HG03196 (cell line): ENCODE measurements around the gene RGS10.
"Not testable (repeated sequence)": the region's sequence is repeated elsewhere in the genome, so short reads cannot be mapped to it uniquely, and the experiment has no call there.

Experiments
- ATAC-seq: cut with Tn5 transposase; IDR thresholded peaks from one replicate; pipeline ENCODE4 v1.9.1; 2021; ENCODE audit not compliant: unreplicated experiment

The RGS10 gene, protein sequence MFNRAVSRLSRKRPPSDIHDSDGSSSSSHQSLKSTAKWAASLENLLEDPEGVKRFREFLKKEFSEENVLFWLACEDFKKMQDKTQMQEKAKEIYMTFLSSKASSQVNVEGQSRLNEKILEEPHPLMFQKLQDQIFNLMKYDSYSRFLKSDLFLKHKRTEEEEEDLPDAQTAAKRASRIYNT

DNA sequence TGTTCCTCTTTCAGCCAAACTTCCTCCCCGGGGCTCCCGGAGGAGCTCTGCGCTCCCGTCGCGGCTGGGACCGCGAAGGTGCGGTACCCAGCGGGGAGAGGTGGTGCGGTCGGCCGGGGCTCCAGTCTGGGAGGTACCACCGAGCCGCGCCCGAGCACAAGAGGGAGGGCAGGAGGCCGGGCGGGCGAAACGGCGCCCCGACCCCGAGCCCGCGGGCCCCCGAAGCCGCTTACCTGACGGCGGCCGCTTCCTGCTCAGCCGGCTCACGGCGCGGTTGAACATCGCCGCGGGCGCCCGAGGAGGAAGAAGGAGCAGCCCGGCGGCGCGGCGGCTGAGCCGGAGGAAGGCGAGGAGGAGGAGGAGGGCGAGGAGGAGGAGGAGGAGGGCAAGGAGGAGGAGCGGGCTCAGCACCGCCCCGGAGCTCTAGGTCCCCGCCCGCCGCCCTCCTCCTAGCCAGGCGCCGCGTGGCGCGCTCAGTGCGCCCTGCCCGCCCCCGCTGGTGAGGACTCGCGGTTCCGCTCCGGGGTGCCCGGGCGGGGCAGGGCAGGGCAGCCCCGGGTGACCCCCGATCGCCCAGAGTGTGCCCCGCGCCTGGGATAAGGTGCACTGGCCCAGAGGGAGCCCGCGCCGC is at the start of gene RGS10:
Gene RGS10 (minus strand): TSS at position 363 of the 631 bp plus-strand sequence. CDS start 81 bp downstream, at position 282.
- ATAC-seq, result peak; percentile 60

DNA sequence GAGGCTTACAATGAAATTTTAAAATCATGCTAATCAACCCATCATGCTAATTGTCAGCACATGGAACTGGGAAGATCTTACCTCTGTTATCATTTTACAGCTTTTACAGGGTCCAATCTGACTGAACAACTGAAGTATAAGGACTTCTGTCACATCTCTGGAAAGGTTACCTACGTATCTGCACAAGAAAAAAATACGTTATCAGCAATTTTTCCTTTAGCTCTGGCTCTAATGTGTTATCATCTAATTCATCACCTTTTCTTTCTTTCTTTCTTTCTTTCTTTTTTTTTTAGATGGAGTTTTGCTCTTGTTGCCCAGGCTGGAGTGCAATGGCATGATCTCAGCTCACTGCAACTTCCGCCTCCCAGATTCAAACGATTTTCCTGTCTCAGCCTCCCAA is 45.6 kb upstream of the RGS10 start:
- ATAC-seq, result no peak

DNA sequence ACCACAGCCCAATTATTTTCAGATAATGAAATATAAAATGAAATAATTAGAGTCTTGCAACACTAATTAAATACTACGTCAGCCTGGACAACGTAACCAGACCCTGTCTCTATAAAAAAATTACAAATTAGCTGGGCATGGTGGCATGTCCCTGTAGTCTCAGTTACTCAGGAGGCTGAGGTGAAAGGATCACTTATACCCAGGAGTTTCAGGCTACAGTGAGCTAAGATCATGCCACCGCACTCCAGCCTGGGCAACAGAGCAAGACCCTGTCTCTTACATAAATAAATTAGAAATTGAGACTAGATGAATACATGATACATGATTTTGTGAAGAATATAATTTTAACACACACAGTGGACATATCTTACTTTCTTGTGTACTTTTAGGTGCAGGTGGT is 35.8 kb upstream of the RGS10 start:
- ATAC-seq, result no peak

DNA sequence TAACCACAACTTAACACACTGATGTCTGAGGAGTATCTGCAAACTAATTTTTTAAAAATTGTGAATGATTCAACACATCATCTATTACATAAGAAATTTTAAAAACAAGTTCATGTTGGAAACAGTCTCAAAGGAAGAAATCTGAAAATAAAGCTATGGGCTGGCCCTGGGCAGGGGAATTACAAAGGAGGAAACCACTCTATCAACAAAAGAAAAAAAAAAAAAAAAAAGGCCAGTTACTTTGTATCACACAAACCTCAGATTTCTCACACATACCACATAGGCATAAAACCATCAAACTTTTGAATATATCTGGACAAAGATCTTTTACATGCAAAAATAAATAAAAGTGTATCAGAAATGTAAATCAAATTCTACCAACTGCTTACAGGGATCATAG is 33.5 kb upstream of the RGS10 start:
- no peak for ATAC-seq

DNA sequence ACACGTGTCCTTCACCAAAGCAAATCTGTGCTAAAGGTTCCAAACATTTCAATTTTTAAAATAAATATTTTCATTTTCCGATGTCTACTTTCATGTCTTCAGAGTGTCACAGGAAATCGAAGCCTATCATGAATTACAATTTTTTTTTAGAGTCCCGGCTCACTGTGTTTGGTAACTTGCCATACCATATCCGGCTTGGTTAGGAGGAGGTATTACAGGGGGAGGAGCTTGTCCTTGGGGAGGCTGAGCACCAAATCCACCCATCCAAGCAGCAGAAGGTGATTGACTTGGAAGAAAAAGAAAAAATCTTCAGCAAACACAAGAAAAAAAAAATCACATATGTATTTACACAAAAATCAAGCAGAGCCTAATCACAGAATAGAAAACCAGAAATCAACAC is 33.0 kb upstream of the RGS10 start:
- no peak for ATAC-seq

DNA sequence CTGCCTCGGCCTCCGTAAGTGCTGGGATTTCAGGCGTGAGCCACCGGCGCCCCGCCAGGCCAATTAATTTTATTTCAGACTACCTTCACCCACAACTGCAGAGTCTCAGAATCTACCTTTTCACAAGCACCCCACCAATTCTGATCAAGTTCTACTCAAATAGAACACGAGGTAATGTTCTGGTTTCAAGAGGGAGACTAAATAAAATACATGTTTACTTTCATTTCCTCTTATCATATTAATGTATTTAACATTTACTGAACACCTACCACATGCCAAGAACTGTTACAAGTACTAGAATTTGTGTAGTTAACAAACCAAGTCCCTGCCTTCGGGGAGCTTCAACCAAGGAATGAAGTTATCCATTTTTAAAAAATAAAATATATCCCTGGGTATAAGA is 25.5 kb upstream of the RGS10 start:
- no peak for ATAC-seq

DNA sequence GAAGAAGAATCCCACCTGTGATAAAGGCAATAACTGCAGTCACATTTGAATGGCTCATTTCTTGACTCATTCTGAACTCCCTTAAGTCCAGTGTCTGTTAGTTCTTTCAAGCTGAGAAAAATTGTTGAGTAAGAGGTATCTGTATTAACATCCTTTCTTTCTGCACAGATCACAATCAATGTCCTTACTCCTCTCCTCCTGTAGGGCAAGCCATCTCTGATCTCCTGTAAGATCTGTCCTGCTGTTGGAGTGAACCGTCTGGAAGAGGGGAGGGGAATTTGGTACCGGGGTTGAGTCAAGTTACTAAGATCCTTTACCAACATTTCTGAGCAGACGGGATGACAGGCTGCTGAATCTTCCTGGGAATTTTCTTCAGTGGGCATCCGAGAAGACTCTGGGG is 19.6 kb upstream of the RGS10 start:
- ATAC-seq, result no peak

DNA sequence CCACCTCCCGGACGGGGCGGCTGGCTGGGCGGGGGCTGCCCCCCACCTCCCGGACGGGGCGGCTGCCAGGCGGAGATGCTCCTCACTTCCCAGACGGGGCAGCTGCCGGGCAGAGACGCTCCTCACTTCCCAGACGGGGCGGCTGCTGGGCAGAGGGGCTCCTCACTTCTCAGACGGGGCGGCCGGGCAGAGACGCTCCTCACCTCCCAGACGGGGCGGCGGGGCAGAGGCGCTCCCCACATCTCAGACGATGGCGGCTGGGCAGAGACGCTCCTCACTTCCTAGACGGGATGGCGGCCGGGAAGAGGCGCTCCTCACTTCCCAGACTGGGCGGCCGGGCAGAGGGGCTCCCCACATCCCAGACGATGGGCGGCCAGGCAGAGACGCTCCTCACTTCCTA is 17.0 kb upstream of the RGS10 start:
- ATAC-seq, result not testable (repeated sequence)

DNA sequence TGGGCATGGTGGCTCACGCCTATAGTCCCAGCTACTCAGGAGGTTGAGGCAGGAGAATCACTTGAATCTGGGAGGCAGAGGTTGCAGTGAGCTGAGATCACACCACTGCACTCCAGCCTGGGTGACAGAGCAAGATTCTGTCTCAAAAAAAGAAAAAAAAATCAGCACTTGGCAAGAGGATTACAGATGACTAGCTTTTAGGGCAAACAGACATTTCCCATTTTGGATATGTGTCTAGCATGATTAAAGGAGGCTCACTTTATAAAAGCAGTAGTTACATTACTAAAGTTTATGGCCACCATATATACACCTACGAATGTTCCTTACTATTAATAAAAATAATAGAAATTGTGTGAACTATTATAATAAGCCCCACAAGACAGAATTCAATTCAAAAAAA is 13.6 kb upstream of the RGS10 start:
- not testable (repeated sequence) for ATAC-seq

DNA sequence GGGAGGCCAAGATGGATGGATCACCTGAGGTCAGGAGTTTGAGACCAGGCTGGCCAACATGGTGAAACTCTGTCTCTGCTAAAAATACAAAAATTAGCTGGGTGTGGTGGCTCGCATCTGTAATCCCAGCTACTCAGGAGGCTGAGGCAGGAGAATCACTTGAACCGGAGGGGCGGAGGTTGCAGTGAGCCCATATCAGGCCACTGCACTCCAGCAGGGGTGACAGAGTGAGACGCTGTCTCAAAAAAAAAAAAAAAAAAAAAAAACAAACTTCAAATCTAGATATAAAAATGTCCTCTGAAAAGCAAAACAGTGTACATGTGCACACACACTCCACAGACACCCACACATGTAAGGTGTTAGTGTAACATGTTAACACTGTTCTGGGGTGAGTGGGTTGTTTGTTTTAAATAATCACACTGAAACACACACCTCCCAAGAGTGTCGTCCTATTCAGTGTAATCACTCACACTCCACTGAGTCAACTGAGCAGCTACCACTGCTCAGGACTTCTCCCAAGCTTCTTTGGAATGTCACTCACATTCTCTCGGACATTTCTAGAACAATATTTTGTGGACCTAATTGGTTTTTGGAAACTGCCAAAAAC is 12.8 kb upstream of the RGS10 start:
- no peak for ATAC-seq

DNA sequence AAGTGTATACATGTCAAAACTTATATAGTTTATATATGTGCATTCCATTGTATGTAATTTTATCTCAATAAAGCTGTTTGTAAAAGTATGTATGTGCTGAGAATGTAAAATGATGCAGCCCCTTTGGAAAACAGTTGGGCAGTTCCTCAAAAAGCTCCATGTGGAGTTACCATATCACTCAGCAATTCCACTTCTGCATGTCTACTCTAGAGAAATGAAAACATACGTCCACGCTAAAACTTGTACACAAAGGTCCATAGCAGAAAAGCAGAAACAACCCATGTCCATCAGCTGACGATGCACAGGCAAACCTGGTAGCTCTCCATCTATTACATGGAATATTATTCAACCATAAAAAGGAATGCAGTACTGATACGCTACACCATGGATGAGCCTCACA is 8.3 kb upstream of the RGS10 start:
- ATAC-seq, result no peak

DNA sequence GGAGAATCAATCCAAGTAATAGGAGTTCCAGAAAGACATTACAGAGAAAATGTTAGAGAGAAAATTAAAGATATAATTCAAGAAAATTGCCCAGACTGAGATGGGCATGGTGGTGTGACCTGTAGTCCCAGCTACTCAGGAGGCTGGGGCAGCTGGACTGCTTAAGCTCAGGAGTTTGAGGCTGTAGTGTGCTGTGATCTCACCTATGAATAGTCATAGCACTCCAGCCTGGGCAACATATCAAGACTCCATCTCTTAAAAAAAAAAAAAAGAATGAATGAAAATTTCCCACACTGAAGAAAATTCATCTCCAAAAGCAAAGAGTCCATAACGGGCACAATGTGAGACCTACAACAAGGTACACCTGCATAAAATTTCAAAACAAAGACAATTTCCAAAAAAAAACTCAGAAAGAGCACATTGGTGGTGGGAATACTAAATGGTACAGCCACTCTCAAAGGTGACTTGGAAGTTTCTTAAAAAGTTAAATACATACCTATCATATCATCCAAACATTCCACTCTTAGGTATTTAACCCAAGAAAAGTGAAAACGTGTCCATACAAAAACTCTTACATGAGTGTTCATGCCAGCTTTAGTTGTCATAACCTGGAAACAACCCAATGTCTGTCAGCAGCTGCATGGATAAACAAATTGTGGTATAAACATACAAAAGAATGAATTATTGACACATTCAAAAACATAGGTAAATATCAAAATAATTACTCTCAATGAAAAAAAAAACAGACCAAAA is 6.9 kb upstream of the RGS10 start:
- ATAC-seq, result no peak

DNA sequence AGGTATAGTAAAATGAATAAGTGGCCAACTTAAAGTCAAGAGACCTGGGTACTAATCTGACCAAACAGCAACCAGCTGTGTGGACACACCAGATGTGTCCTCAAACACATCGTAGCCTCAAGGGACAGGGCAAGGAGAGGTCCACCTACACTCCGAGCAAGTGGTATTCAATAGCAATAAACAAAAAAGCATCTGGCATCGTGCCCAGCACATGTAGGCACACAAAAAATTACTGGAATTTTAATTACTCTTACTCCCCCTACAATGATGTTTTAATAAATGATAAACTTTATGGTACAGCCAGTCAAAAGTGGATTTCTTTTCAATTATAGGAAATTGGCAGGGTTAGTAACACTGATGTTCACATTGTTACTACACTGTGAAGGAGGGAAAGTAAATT is 3.5 kb upstream of the RGS10 start:
- no peak for ATAC-seq

DNA sequence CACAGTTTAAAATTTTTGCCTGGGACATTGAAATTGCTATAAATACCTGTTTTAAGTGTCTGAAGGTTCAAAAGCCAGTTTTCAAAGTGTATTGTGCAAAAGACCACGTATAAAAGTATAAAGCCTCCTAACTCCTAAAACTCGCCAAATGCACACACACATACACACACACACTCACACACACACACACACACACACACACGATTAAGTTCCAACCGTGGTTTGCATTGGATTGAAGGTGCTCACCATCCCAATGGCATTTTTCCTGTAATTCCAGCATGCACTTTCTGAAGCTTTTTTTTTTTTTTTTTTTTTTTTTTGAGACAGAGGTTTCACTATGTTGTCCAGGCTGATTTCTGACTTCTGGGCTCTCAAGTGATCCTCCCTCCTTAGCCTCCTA is 2.8 kb upstream of the RGS10 start:
- ATAC-seq, result no peak

DNA sequence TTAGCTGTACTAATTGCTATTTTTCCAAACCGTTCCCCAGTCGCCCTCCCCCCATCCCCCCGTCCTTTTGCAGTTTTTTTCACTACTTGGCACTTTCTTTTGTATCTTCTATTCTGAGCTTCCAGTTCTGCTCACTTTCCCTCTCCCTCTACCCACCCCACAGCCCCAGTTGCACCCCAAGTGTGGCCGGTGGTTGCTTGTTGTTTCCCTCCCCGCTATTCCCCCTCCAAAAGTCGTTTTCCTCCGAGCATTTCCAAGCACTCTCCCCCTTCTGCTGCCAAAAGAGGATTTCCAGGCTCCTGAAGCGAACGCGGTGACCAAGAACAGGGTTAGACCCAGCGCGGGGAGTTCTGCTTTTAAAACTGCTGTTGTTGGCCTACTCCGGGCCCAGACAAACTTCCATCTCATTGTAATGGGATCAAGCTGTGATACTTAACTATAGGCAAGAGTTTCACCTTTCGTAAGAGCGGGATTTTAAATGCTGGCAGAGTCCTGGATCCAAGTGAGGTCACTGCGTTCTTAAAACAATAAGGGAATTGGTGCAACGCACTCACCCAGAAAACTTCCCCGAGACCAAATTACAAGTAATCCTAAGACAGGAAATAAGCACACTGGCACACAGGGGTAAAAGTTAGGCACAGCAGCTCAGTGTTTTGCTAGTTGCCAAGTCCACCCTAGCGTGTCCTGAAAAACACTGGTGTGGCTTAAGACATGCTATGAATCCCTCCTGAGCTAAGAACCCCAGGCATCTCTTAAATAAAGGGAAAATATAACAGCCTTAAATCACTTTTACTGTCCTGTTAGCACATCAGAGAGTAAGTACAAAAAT is 1.5 kb upstream of the RGS10 start:
- no peak for ATAC-seq

DNA sequence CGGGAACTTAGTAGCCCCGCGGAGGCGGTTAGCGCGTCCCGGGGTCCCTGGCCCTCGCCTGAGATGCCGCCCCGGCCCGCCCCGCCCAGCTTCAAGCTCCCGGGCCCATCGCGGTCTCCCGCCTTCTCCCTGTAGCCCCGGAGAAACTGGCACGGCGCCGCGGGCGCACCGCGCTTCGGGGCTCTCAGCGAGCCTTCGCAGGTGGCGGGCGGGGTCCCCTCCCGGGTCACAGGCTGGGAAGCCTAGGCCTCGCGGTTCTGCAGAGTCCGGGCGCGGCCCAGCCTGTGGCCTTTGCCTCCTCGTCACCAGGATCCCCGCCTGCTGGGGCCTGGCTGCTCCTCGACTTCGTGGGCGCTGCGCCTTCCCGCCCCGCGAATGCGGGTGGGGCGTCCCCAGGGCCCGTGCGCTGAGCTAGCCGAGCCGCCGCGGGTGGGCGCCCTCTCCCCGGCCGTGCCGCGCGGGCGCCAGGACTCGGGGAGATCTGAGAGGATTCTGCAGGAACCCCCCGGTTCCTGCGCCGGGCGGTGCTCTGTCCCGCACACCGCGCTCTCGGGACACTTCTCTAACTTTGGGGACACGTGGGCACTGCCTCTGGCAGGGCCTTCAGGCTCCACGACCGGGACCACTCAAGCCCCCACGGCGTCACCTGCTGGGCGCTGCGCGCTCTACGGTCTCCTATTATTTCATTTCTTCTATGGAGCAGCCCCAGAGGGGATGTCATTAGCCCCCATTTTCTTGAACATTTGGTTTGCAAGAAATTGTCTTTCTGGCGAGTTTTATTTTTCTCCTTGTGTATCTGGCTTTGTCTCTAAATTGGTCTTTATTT is 682 bp upstream of the RGS10 start:
- ATAC-seq, result peak; percentile 39

DNA sequence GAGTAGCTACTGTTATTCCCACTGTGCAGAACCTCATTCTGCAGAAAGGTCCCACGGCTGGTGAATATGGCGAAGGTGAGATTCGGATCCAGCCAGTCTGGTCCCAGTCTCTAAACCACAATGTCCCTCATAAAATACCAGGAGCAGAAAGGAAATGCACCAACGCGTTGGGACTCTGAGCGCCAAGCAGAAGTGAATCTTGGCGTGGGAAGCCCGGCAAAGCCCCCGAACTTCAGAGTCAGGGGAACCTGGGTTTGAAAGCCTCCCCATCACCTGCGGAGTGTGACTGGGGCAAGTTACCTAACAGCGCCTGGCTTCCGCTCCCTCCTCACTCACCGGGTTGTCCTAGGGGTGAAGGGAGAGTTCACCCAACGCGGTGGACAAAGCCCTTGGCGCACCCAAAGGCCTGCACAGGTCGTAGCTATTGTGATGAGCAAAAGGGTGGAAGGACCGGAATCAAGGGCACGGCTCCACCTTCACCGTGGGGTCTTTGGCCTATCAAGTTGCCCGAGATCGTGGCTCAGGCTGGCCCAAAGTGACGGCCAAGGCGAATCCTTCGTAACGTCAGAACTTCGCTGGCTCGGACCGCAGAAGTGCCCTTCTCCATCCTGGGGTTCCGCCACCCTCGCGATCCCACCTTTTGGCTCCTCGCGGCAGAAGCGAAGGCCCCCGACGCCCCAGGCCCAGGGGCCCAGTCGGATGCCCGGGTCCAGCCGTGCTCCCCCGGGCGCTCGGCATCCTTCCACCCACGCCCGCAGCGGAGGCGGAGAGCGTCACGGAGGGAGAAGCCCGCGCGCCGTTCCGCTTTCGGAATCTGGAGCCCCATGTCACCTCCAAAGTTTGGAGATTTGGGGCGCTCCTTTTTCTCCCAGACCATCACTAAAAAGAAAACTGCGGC is 811 bp downstream of the RGS10 start:
- ATAC-seq, result peak; percentile 22

DNA sequence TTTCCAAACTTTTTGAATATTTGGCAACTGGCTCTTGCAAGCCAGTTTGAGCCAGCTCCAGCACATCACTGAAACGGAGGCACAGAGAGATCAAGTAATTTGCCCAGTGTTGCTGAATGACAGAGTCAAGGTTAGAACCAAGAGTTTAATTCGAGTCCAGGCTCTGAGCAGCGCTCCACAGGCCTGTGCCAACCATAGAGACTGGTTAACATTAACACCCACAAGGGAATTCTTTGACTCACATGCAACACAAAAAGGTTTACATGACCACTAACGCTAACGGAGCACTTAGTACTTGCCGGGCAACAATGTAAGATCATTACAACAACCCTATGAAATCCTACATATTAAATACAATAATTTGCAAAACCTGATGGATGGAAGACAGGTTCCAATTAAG is 1.5 kb downstream of the RGS10 start:
- ATAC-seq, result no peak

DNA sequence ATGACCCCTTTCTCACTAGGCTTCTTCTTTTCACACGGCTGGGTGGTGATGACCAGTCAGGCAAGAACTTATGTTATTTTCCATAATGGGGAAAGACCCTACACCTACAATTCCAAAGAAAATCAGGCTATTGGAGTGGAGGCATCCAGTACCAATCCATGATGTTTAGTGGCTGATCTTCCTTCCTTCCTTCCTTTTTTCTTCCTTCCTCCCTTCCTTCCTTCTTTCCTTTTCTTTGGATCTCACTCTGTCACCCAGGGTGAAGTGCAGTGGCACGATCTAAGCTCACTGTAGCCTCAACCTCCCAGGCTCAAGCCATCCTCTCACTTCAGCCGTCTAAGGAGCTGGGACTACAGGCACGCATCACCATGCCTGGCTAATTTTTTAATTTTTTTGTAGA is 2.5 kb downstream of the RGS10 start:
- no peak for ATAC-seq
